Stimulated activated CD8-positive, alpha-beta memory T cell treated with anti-CD3 and anti-CD28 coated beads, Interleukin-4, amount 100 ng/mL, for 24 hours (primary cell): Measurements from ENCODE around the gene OR10V1.

Experiments used
- DNase-seq: peaks from one replicate; pipeline ENCODE4 v3.0.0-alpha.2; 2020; ENCODE audit warnings: low read depth

Gene OR10V1

DNA sequence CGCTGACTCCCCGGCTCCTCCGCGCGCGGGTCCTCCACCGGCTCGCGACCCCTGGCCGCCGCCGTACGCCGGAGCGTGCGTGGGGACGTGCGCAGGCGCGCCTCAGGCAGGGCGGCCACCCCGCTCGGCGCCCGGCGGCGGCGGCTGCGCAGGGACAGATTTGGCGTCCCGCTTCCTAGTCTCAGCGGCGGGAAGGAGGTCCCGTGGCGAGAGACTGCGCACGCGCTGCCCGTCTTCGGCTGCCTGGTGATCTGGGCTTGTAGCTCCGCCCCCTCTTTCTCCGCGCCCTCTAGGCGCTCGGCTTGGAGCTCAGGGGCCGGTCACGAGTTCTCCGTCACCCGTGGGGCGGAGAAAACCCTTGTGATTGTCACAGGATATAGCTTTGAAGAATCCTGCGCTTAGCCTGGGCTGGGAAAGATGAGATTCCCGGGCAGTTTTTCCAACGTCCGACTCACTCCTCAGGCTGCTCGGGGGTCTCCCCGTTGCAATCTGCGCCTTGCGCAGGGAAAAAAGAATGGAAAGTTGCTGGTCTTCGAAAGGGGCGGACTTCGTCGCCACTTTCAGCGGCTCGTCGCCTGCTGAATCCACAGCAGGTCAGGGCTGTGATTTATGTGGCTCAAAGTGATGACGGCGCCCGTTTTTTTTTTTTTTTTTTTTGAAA, 44.6 kb downstream of the OR10V1 start, which contains the start of gene PATL1:
PATL1 (minus strand) TSS at position 88 of the 661 bp plus-strand sequence. CDS start 142 bp downstream, outside the sequence.
- DNase-seq: peak; percentile 98

DNA sequence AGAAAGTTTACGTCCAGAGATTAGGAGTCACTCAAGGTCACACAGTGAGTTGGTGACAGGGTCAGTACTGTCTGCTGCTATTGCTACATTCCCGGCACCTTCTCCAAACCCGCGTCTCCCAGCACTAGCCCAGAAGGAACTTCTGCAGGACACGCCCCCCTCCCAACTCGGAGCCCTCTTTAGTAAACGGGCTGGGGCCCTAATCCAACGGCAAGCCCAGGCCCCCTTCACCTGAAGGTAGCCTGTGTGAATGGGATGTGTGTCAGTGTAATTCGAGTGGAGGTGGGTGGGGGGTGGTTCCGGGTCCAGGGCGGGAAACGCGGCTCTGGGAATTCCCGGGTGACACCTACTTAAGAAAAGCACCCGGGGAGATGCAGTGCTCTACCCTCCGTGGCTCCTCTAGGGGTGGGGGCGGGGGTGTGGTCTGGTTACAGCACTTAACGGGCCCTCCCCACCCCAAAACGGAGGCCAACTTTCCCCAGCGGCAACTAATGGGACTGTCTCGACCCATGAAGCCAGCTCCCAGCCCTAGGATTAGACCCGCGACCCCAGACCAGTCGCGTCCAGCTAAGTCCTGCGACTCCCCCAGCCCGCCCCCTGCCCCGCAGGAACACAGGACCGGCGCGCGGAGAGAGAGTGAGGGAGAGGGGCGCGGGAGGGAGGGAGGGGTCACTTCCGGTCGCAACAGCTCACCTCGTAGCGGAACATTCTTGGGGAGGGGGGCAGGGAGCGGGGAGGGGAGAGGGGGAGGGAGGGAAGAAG, 45.3 kb downstream of the OR10V1 start:
- peak; percentile 56 for DNase-seq

- no peak for DNase-seq
These were observed 45.8 kb downstream of the OR10V1 start for GRCh38 chr11:59667812-59668187.

DNA sequence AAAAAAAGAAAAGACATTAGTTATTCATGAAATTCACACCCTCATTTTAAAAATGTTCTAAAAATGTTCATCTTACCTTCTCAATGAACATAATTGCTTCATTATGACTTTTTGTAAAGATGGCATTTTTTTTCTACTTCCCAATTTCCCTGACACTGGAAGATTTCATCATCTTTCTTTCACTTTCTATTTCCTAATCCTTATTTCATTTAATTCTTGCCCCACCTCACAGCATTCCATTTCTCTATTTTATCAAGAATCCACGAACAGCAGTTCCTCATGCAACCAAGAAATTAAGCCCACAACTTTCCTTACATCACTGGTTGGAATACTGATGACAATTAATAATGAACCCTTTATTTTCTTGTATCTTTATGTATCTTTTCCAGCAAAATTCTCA, 46.7 kb downstream of the OR10V1 start:
- DNase-seq: no peak
